GM18505 (cell line): ENCODE measurements around the gene KLF13.

Source experiments
- ATAC-seq: cut with Tn5 transposase; IDR thresholded peaks from one replicate; pipeline ENCODE4 v1.9.1; 2021; ENCODE audit not compliant: unreplicated experiment
- POLR2A ChIP-seq: IDR thresholded peaks from 4 replicates; pipeline ENCODE4 v1.6.1; 2011; ENCODE audit warnings: borderline replicate concordance; ENCODE audit not compliant: insufficient read depth, insufficient read length; ENCODE audit errors: extremely low read depth

Gene KLF13

DNA sequence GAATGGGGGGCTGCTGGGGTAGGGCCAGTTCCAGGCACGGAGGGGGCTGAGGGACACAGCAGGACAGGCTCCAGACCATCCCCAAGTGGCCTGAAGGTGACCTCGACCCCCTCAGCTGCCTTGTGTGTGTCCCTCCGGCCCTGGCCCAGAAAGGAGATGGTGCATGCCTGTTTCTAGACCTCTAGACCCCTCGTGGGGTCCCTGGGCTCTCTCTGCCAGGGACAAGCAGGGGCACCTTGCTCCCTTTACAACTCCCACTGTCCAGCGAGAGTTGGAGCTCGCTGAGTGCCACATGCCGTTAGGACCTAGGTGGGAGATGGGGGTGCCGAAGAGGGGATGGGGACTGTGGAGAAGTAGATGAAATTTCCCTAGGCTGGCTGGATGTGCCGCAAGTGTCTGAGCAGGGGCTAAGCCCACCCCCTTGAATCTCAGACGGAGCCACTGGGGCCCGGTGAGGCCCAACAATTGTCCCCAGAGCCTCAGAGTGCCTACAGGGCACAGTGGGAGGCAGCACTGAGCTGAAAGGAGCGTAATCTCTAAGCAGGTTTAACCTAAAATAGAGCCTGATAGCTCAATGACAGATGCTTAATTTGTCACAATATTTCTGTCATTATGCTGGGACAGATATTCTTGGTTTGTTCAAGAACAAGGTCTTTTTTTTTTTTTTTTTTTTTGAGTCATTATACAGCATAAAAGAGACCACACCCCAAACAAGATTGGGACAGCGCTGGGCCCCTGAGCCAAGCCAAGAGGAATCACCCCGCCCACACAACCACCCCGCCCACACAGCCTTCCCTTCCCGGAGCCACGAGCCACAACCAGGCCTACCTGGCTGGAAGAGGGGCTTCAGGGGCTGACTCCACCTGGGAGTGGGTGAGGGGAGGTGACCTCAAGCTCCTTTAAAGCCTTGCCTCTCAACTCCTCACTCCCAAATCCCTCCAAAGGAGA is 23.6 kb upstream of the KLF13 start:
- ATAC-seq: no peak
- no peak for TF ChIP-seq POLR2A

DNA sequence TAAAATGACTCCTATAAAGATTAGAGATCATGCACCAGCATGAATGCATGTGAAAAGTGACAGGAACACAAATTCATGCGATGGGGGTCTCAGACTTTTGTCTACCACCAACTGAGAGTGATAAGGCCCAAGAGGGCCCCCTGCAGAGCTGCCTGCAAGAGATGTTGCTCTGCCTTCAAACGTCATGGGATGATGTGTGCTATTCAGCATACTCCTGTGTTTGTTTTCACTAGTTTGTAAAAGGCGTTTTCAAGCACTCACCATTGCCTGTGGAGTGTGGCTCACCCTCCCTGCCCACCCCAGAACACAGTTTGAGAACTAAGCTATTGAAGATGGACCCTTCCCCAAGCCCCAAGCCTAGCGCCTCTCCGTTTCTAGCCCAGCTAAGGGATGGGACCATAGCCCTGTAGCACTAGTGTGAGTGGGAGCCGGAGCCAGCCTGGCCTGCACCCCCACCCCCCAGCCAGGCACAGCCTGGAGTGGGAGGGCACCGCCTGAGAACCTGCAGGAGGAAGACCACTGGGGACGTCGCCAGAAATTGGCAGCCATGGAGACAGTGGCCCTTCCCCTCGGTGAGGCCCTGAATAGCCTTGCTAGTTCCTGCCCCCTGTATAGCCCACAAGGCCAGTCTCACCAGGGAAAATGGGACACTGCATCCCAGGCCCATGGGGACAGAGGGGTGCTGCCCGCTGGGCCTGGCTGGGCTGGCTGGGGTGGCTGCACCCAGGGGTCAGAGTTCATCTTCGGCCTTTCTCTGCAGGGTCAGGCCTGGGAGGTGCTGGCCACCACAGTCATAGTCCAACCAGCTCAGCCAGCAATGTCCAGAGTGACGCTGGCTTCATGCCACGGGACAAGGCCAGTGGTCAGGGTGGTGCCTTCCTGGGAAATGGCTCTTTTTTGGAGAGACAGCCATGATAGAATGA is 22.6 kb upstream of the KLF13 start:
- no peak for TF ChIP-seq POLR2A
- ATAC-seq: no peak

DNA sequence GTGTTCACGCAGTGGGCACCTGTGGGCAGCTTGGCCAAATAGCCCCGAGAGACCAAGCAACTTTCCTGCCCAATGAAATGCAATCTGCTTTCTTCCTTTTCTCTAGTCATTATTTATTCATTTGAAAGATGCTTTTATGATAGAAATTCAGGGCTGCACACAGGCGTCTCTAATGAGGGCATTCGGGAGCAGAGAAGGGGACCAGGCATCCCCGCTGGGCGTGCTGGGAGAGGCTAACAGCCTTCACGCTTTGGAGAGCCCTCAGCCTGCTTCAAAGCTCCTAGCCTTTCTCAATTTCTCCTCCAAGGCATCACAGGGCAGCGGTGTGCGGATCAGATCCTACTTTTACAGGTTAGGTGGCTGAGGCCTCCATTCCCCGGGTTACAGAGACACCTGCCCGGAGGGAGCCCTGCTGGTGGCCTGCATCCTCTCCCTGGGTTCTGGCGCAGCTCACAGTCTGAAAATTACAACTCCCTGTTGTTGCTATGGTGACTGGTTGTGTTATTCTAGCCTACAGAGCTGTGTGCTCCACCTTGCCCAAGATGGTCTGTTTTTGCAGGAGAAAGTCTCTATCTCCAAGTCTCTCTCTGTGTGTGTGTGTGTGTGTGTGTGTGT is 21.8 kb upstream of the KLF13 start:
- no peak for TF ChIP-seq POLR2A
- ATAC-seq: no peak

DNA sequence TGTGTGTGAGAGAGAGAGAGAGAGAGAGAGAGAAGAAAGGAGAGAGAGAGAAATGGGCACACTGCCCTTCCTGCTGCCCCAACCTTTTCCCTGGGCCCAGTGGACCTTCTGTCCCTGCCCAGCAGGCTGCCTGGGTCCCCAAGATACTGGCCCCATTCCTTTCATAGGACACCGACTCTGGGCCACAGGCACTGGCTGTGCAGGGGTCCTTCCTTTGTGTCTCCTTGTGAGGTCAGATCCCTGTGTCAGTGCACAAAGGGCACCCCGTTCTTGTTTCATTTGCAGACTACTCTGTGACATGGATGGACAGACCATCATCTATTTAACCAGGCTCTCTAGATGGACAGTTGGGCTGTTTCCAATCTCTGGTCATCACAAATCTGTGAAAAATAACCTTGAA is 21.3 kb upstream of the KLF13 start:
- no peak for TF ChIP-seq POLR2A
- no peak for ATAC-seq

DNA sequence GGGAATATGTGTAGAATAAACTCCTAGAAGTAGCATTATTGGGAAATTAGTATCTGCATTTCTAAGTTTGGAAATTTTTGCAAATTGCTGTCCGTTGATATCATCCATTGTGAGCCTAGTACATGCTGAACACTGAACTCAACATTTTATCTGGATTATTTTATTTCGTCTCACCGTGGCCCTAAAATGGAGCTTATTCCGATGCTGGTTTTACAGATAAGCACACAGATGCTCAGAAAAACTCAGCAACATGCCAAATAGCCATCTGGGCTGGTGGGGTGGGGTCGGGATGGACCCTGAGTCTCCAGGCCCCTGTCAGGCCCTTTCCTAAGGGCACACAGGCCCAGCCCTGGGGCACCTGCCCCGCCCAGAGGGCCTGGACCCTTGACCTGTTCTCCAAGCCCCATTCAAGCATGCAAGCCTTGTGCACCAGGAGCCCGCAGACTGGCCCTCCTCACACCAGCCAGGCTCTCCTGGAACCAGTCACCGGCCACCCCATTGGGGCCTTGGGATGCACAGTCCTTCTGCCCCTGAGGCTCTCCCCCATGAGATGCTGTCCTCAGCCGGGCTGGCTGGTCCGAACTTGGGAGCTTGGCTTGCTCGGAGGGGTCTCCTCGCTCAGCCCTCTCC is 20.7 kb upstream of the KLF13 start:
- ATAC-seq: no peak
- no peak for TF ChIP-seq POLR2A

DNA sequence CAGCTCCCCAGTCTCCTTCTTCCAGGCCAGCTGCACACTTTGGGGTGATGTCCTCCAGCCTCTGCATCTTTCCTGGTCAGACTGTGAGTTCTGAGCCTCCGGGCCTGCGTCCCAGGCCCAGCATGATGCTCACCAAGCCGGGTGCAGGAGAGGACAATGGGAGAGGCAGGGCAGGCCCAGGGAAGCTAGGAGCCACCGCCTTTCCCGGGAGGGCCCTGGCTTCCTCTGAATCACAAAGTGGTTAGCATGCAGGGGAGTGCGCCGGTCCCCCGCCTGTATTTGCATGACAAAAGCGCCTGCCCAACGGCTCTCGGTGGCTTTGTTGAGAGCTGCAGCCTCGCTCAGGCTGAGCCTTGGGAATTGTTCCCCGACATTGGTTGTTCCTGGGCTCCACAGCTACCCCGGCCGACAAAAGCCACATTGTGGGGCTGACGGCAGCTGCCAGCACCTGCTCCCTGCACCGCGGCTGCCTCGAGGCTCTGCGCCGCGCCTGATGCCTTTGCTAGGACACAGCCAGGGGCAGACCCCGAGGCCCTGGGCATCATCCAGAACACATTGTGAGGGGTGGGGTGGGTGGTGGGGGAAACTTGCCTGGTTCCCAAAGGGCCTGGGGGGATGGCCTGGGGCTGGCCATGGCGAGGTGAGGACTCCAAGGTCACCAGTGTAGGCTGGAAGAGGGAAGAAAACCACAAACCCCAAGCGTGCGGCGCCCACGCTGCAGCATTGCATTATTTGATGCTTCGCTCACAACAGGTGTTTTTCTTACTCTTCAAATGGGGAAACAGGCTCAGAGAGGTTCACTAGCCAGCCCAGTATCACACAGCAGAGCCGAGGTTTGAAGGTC is 20.0 kb upstream of the KLF13 start:
- no peak for ATAC-seq

DNA sequence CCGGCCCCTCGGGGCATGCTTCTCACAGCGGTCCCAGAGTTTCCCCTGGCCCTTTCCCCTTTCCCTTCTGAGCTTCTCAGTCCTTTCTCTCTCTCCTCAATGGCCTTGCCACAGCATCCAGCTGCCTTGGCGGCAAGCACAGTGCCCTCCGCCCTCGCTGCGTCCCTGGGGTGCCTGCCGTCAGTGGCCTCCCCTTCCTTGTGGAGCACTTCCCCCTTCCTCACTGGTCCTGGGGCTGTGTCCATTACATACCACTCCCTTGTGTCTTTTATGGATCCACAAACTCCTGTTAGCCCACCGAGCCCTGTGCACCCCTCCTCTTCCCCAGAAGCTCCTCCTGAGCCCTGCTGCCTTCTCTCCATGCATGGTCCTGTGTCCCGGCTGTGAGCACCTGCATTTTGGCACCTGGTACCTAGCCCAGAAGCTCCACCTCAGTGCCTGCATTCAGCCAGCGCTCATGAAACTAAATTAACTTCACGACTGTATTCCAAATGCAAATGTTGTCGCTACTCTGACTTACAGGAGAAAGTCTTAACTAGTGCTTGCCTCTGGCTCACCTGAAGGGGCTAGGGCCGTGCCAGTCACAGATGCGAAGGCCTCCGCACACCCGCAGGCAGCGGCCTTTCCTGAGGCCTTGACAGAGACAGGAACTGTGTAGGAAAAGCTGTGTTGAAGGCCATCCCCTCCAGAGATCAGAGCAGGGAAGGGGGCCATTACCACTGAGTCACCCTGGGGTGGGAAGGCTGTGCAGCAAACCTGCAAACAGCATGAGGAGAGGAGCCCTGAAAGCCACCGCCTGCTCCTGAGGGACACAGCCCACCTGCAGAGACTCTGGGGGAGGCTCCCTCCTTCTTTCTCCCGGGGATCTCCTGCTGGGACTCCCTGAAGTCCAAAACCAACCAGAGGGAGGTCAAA is 19.1 kb upstream of the KLF13 start:
- ATAC-seq: no peak
- no peak for TF ChIP-seq POLR2A

More for the DNA sequence above, 20.0 kb upstream of the KLF13 start:
- no peak for TF ChIP-seq POLR2A

DNA sequence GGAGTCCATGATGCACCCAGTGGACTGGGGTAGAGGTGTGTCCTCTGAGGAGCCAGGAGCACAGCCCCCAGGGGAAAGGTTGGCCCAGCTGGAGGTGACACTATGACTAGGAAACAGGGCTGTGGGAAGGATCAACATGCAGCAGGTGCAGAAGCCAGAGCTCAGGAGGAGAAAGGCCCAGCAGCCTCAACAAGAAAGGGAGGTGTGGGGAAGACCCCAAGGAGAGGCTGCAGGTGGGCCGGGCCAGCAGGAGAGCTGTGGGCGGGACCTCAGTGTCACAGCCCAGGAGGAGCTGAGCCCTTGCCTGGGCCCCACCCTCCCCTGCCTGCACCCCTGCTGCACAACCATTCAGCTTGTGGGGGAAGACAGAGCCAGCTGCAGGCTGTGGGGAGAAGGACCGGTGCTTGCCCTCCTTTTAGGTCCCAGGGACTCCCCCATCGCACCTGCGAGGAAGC is 18.4 kb upstream of the KLF13 start:
- TF ChIP-seq POLR2A: no peak
- ATAC-seq: no peak

DNA sequence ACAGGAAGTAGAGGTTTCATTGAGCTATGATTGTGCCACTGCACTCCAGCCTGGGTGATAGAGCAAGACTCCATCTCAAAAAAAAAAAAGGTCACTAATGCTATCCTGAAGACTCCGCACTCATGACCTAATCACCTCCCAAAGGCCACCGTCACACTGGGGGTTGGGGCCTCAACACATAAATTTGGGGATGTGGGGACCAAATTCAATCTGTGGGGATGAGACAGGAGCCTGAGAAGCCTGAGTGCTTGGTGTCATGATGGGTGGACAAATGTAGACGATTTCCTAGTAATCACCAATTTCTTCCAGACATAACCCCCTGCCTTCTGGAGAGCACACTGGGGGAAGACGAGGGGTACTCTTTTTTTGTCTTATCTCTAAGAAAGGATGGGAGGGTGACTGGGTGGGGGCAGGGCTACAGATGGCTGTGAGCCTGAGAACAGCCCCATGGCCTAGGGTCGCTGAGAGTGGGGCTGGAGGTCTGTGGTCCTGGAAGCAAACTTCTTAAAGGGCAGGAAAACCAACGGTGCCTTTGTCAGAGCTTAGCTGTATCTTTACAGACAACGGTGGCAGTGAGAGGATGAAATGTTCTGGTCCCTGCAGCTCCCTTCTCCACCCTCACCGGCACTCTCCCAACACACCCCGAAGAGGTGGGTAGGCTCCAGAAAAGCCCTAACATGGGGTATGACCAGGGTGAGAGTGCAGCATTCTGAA is 16.6 kb upstream of the KLF13 start:
- ATAC-seq: no peak
- no peak for TF ChIP-seq POLR2A

DNA sequence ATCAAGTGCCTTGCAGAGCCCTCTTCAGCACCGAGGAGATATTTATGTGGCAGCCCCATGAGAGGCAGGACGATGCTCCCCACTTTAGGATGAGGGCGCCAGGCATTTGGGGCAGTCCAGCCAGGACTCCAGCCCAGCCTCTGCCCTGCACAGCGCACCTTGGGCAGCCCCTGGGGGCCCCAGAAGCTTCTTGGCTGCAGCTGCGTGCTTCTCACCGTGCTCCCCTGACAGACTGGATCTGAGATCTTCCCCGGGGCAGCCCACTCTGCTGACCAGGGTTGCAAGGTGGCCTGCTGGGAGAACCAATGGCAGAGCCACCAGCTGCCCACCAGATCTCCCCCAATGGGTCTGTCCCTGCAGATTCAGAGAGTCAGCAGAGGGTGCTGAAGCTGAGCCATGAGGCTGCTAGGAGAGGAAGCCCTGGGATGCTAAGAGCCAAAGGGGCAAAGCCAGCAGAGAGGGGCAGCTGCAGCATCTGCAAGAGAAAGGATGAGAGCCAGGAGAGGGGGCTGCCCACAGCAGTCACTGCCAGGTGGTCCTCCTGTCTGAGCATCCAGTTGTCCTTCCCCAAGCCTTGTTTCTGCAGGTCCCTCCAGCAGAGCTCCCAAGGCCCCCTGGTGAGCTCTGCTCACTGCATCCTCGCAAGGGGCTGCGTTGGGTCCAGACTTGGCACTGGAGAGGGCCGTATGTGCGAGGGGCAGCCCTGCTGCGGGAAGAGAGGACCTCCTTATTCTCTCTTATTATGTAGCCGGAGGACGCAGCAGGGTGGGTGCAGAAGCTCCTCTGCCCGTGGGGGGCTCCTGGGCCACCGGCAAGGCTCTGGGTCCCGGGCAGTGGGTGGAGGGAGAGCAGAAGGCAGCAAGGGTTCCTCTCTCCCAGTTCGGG is 14.7 kb upstream of the KLF13 start:
- TF ChIP-seq POLR2A: no peak
- no peak for ATAC-seq
